IMR-90 (cell line): ENCODE results near the gene FAM168A. TPM values are rescaled to one million over a fixed set of nuclear protein-coding genes. Genes with fewer than 3 reads are reported as not detected.

Experiments
- ATAC-seq: fragments of 200-7000 bp; cut with Tn5 transposase; 2 replicates; pipeline ENCODE4 v1.9.1; 2020; ENCODE audit warnings: low read depth, mild to moderate bottlenecking, moderate library complexity
- BruUV-seq: library from RNA; stranded (reverse); fragments of 400-500 nt; replicated peaks from 2 replicates; lab custom pipeline; 2021; lab: Mats Ljungman, UMichigan
- CTCF ChIA-PET: fragments of 300-600 bp; formaldehyde crosslinking; extraction: SDS; loops from one replicate; lab custom pipeline; 2021; ENCODE audit warnings: antibody characterized with exemption; lab: Yijun Ruan, JAX
- POLR2A ChIA-PET: fragments of 300-600 bp; sonication (Branson Sonifier 250); formaldehyde crosslinking; loops from one replicate; lab custom pipeline; 2022; ENCODE audit warnings: antibody characterized with exemption; ENCODE audit not compliant: unreplicated experiment; lab: Charles Lee
- DNase-seq: peaks from one replicate; pipeline ENCODE4 v3.0.0; 2013
- H2AFZ ChIP-seq: replicated peaks from 2 replicates; pipeline ENCODE3; 2013; ENCODE audit warnings: low read length, mild to moderate bottlenecking; ENCODE audit not compliant: poor library complexity
- H2AK5ac ChIP-seq: 2 replicates; pipeline ENCODE4 v1.6.1; 2013; ENCODE audit warnings: low read depth, low read length, inconsistent platforms
- H2AK9ac ChIP-seq: replicated peaks from 2 replicates; pipeline ENCODE3; 2013; ENCODE audit warnings: mild to moderate bottlenecking, low read depth, low read length, moderate library complexity; ENCODE audit not compliant: poor library complexity
- H2BK120ac ChIP-seq: 2 replicates; pipeline ENCODE4 v1.6.1; 2013; ENCODE audit warnings: low read depth, low read length, inconsistent platforms
- H2BK15ac ChIP-seq: 3 replicates; pipeline ENCODE4 v1.6.1; 2013; ENCODE audit warnings: low read depth, low read length, inconsistent platforms
- H2BK20ac ChIP-seq: 2 replicates; pipeline ENCODE4 v1.6.1; 2013; ENCODE audit warnings: low read depth, mild to moderate bottlenecking, inconsistent platforms, low read length, moderate library complexity
- H2BK5ac ChIP-seq: 2 replicates; pipeline ENCODE4 v1.6.1; 2013; ENCODE audit warnings: mild to moderate bottlenecking, low read depth, low read length, inconsistent platforms; ENCODE audit not compliant: poor library complexity, severe bottlenecking
- H3K14ac ChIP-seq: replicated peaks from 2 replicates; pipeline ENCODE4 v1.6.1; 2013; ENCODE audit warnings: low read depth, low read length, inconsistent platforms
- H3K18ac ChIP-seq: 2 replicates; pipeline ENCODE4 v1.6.1; 2013; ENCODE audit warnings: low read depth, low read length, control low read depth
- H3K23ac ChIP-seq: 2 replicates; pipeline ENCODE4 v1.6.1; 2013; ENCODE audit warnings: low read depth, low read length, inconsistent platforms
- H3K27ac ChIP-seq: 2 replicates; pipeline ENCODE4 v1.5.1; 2013; ENCODE audit warnings: mild to moderate bottlenecking, control low read depth, low read length; ENCODE audit not compliant: insufficient read depth
- H3K27me3 ChIP-seq: 2 replicates; pipeline ENCODE4 v1.6.1; 2013; ENCODE audit warnings: low read length; ENCODE audit not compliant: control insufficient read depth, insufficient read depth
- H3K36me3 ChIP-seq: 2 replicates; pipeline ENCODE4 v1.6.1; 2013; ENCODE audit warnings: low read length, mixed read lengths; ENCODE audit not compliant: control insufficient read depth, insufficient read depth
- H3K4ac ChIP-seq: 2 replicates; pipeline ENCODE4 v1.6.1; 2013; ENCODE audit warnings: low read depth, low read length, inconsistent platforms
- H3K4me1 ChIP-seq: 2 replicates; pipeline ENCODE4 v1.6.1; 2013; ENCODE audit warnings: low read length, mixed read lengths; ENCODE audit not compliant: control insufficient read depth, insufficient read depth
- H3K4me2 ChIP-seq: 2 replicates; pipeline ENCODE4 v1.6.1; 2013; ENCODE audit warnings: low read depth, mild to moderate bottlenecking, control low read depth, low read length, moderate library complexity
- H3K4me3 ChIP-seq: 2 replicates; pipeline ENCODE4 v1.5.1; 2013; ENCODE audit warnings: low read depth, mild to moderate bottlenecking, control low read depth, low read length, moderate library complexity; ENCODE audit not compliant: insufficient read depth
- H3K56ac ChIP-seq: 2 replicates; pipeline ENCODE4 v1.6.1; 2013; ENCODE audit warnings: low read length, inconsistent platforms; ENCODE audit not compliant: insufficient read depth; ENCODE audit errors: extremely low read depth
- H3K79me1 ChIP-seq, 2 experiments: 2 replicates each; pipeline ENCODE4 v1.6.1; 2013; ENCODE audit warnings: low read length in 2 of 2, inconsistent platforms in 1 of 2, low read depth in 1 of 2
- H3K9ac ChIP-seq: 2 replicates; pipeline ENCODE4 v1.6.1; 2013; ENCODE audit warnings: low read depth, low read length, control low read depth
- H3K9me1 ChIP-seq: 2 replicates; pipeline ENCODE4 v1.6.1; 2013; ENCODE audit warnings: low read length, inconsistent platforms; ENCODE audit not compliant: insufficient read depth
- H3K9me3 ChIP-seq: 2 replicates; pipeline ENCODE4 v1.6.1; 2013; ENCODE audit warnings: low read length; ENCODE audit not compliant: control insufficient read depth, insufficient read depth
- H4K20me1 ChIP-seq: 2 replicates; pipeline ENCODE4 v1.6.1; 2013; ENCODE audit warnings: low read length, inconsistent platforms; ENCODE audit not compliant: insufficient read depth
- H4K5ac ChIP-seq: 2 replicates; pipeline ENCODE4 v1.6.1; 2013; ENCODE audit warnings: mild to moderate bottlenecking, low read depth, low read length, control low read depth
- H4K8ac ChIP-seq, 2 experiments: 2 replicates each; pipeline ENCODE4 v1.6.1; 2013; ENCODE audit warnings: low read depth in 2 of 2, low read length in 2 of 2, control low read depth in 1 of 2, inconsistent platforms in 1 of 2
- H4K91ac ChIP-seq: 2 replicates; pipeline ENCODE4 v1.6.1; 2013; ENCODE audit warnings: low read depth, low read length, inconsistent platforms; ENCODE audit not compliant: insufficient read depth
- ELK1 ChIP-seq: fragments of 150-350 bp; IDR thresholded peaks from 2 replicates; pipeline ENCODE4 v1.6.1; 2016; ENCODE audit warnings: low read depth, mild to moderate bottlenecking, low read length, moderate library complexity, borderline replicate concordance
- MAZ ChIP-seq: IDR thresholded peaks from 2 replicates; pipeline ENCODE4 v1.6.1; 2012; ENCODE audit warnings: low read depth, mild to moderate bottlenecking, low read length, improper control_type of control experiment, moderate library complexity, borderline replicate concordance
- RFX5 ChIP-seq: IDR thresholded peaks from 2 replicates; pipeline ENCODE4 v1.8.0; 2012; ENCODE audit warnings: low read depth, mild to moderate bottlenecking, low read length, moderate library complexity
- whole genome bisulfite sequencing, 2 experiments: methylation state at CpG; one replicate each; pipeline versions ENCODE4 v1.1.5 to v1.1.7; 2013; ENCODE audit warnings: missing lambda C conversion rate in 2 of 2; ENCODE audit not compliant: insufficient read length in 1 of 2; ENCODE audit errors: extremely low coverage in 2 of 2; 5-methylcytosine and 5-hydroxymethylcytosine counted together
- dilution Hi-C: fragments of 300-500 bp; cut with HindIII; formaldehyde crosslinking; loops from one replicate; pipeline ENCODE4 v1.14.3; 2018; ENCODE audit warnings: low sequenced_read_pairs; ENCODE audit not compliant: unreplicated experiment
- in situ Hi-C: fragments of 300-500 bp; cut with MboI; formaldehyde crosslinking; loops from 3 replicates; pipeline ENCODE4 v1.14.3; 2019; ENCODE audit warnings: low sequenced_read_pairs, inconsistent platforms, mixed read lengths
- intact Hi-C: fragments of 100-400 bp; cut with micrococcal nuclease; formaldehyde crosslinking; loops from 2 replicates; pipeline ENCODE4 v1.10.0; 2022
- polyA plus RNA-seq, 3 experiments: library from polyadenylated mRNA; depleted of rRNA; stranded (reverse); fragments of >200 nt; gene quantifications; 2 replicates each; pipeline ENCODE4 v1.2.3, GENCODE V29; 2012; ENCODE audit warnings: low replicate concordance in 1 of 3
- total RNA-seq: library from RNA; depleted of rRNA; stranded (reverse); fragments of >200 nt; gene quantifications from 2 replicates; pipeline ENCODE4 v1.2.3, GENCODE V29; 2012

Gene FAM168A
- total and polyA plus RNA-seq, 2 of the 4 experiments (the other 2 are of a cell fraction) = 13.1 to 22.8 TPM

GRCh38 chr11:73556966-73557365 is 40.9 kb downstream of the FAM168A start:
- H4K5ac ChIP-seq = no peak overlapping the region
- no peak overlapping the region for H2BK15ac ChIP-seq
- no peak overlapping the region for H2AFZ ChIP-seq
- no peak overlapping the region for H3K4ac ChIP-seq
- H3K9ac ChIP-seq = no peak overlapping the region
- ATAC-seq = no peak
- peaks cover 3% of the 10 kb centered on the region; the same call in 1 of the 2 replicates for H3K4me1 ChIP-seq
- no peak overlapping the region for H2BK20ac ChIP-seq
- H3K79me1 ChIP-seq = peaks cover 11 to 52% of the 10 kb centered on the region in 2 experiments; a peak in 3 of 4 replicates
- no peak overlapping the region for H3K4me3 ChIP-seq
- peaks cover 6% of the 10 kb centered on the region; the same call in 1 of the 2 replicates for H4K20me1 ChIP-seq
- H3K27me3 ChIP-seq = no peaks in the 10 kb centered on the region
- DNase-seq = no peak
- no peak overlapping the region for H4K8ac ChIP-seq
- no peak overlapping the region for H2BK120ac ChIP-seq
- in situ Hi-C loops = no loop called here
- no peak overlapping the region for H3K56ac ChIP-seq
- no peak overlapping the region for H2AK5ac ChIP-seq
- H3K18ac ChIP-seq = no peak overlapping the region
- H2BK5ac ChIP-seq = no peak overlapping the region
- H3K4me2 ChIP-seq = no peak overlapping the region
- H2AK9ac ChIP-seq = no peak overlapping the region
- no TSS peak for BruUV-seq
- no peaks in the 10 kb centered on the region; the same call in 1 of the 2 replicates for H3K9me1 ChIP-seq
- WGBS, 2 experiments = no CpG with 5 or more reads among the region's 3 CpGs
- intact Hi-C loops = no loop called here
- no peak overlapping the region for H4K91ac ChIP-seq
- H3K14ac ChIP-seq = no peak overlapping the region
- POLR2A ChIA-PET = no interaction called here
- no peak overlapping the region for H3K27ac ChIP-seq
- H3K36me3 ChIP-seq = no peaks in the 10 kb centered on the region
- TF ChIP-seq RFX5 (no peak), MAZ (no peak), ELK1 (no peak)
- H3K9me3 ChIP-seq = no peaks in the 10 kb centered on the region
- CTCF ChIA-PET = interaction anchor here (0.6 to 1.5 kb wide), 2 partner anchors 69 to 227 kb away, joined by 3 to 5 read pairs; no protein-coding TSS in a partner anchor
- no peak overlapping the region for H3K23ac ChIP-seq
- dilution Hi-C loops = no loop called here
